Gastrocnemius medialis (tissue), 4 donors: ENCODE data around the gene TBXA2R.

Source experiments
- POLR2A ChIP-seq, 2 donors: fragments of 450-650 bp; IDR thresholded peaks; one replicate each; pipeline ENCODE4 v1.6.1; 2017; ENCODE audit warnings: antibody characterized with exemption in 2 of 2, mild to moderate bottlenecking in 2 of 2, moderate library complexity in 2 of 2
- TF ChIP-seq, protein P1 (sequence below), 5 experiments: fragments of 450-650 bp in 3 of 5; fragments of 200-600 bp in 2 of 5; sonication (generic) in 2 of 5; IDR thresholded peaks in 4 of 5; conservative IDR thresholded peaks in 1 of 5; 1 replicate in 4 of 5; 2 replicates in 1 of 5; pipeline ENCODE4 v1.5.1; 2016 to 2019; ENCODE audit warnings: antibody characterized with exemption in 5 of 5, mild to moderate bottlenecking in 3 of 5, moderate library complexity in 3 of 5

GRCh38 chr19:3656073-3656746 is 49.5 kb upstream of the TBXA2R start:
- no peak for TF ChIP-seq POLR2A (IDR thresholded peaks at IDR 0.05)
- TF ChIP-seq, protein P1, sequence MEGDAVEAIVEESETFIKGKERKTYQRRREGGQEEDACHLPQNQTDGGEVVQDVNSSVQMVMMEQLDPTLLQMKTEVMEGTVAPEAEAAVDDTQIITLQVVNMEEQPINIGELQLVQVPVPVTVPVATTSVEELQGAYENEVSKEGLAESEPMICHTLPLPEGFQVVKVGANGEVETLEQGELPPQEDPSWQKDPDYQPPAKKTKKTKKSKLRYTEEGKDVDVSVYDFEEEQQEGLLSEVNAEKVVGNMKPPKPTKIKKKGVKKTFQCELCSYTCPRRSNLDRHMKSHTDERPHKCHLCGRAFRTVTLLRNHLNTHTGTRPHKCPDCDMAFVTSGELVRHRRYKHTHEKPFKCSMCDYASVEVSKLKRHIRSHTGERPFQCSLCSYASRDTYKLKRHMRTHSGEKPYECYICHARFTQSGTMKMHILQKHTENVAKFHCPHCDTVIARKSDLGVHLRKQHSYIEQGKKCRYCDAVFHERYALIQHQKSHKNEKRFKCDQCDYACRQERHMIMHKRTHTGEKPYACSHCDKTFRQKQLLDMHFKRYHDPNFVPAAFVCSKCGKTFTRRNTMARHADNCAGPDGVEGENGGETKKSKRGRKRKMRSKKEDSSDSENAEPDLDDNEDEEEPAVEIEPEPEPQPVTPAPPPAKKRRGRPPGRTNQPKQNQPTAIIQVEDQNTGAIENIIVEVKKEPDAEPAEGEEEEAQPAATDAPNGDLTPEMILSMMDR (IDR thresholded peaks at IDR 0.05 in 4 of 5, conservative IDR thresholded peaks at IDR 0.05 in 1 of 5) = no peak
